Gastroesophageal sphincter (tissue), 4 donors: Measurements from ENCODE around the gene CTTN. TPM values are rescaled to one million over a fixed set of nuclear protein-coding genes. Genes with fewer than 3 reads are reported as not detected.
A peak's percentile ranks its signal among the peaks of the same experiment; 100 is the strongest.

Experiments used
- ATAC-seq: fragments of 150-250 bp; one replicate; pipeline ENCODE4 v1.9.1; 2016; ENCODE audit warnings: mild to moderate bottlenecking, moderate library complexity
- H3K27ac ChIP-seq, 4 donors: fragments of 200-600 bp; sonication (generic) in 3 of 4; 1 replicate in 3 of 4; 2 replicates in 1 of 4; pipeline ENCODE4 v1.5.1; 2016 to 2019
- H3K27me3 ChIP-seq: fragments of 200-600 bp; sonication (generic); one replicate; pipeline ENCODE4 v1.5.1; 2019
- H3K36me3 ChIP-seq, 2 donors: fragments of 200-600 bp; sonication (generic); one replicate each; pipeline ENCODE4 v1.5.1; 2019; ENCODE audit warnings: control low read depth in 1 of 2
- H3K4me1 ChIP-seq, 3 donors: fragments of 200-600 bp; sonication (generic); 1 replicate in 2 of 3; 2 replicates in 1 of 3; pipeline ENCODE4 v1.5.1; 2016 to 2019; ENCODE audit warnings: control low read depth in 2 of 3
- H3K4me3 ChIP-seq, 2 donors: fragments of 200-600 bp; sonication (generic); one replicate each; pipeline ENCODE4 v1.5.1; 2019; ENCODE audit warnings: mild to moderate bottlenecking in 1 of 2, moderate library complexity in 1 of 2
- H3K9me3 ChIP-seq, 3 donors: fragments of 200-600 bp; sonication (generic); one replicate each; pipeline ENCODE4 v1.5.1; 2017 to 2019; ENCODE audit warnings: control low read depth in 2 of 3
- CTCF ChIP-seq, 4 experiments: fragments of 200-600 bp in 2 of 4; fragments of 450-650 bp in 2 of 4; sonication (generic) in 1 of 4; IDR thresholded peaks; one replicate each; pipeline ENCODE4 v1.5.1; 2017 to 2019; ENCODE audit warnings: antibody characterized with exemption in 4 of 4, mild to moderate bottlenecking in 2 of 4, moderate library complexity in 2 of 4
- EP300 ChIP-seq: sonication (generic); formaldehyde crosslinking; IDR thresholded peaks from one replicate; pipeline ENCODE4 v1.6.1; 2017; ENCODE audit warnings: antibody characterized with exemption, mild to moderate bottlenecking
- POLR2A ChIP-seq, 2 donors: fragments of 450-650 bp; IDR thresholded peaks; one replicate each; pipeline ENCODE4 v1.6.1; 2017; ENCODE audit warnings: antibody characterized with exemption in 2 of 2, mild to moderate bottlenecking in 2 of 2, moderate library complexity in 1 of 2
- POLR2AphosphoS5 ChIP-seq: sonication (generic); formaldehyde crosslinking; IDR thresholded peaks from one replicate; pipeline ENCODE4 v1.6.1; 2017; ENCODE audit warnings: antibody characterized with exemption
- WGBS, 2 donors: methylation state at CpG; one replicate each; pipeline ENCODE4 v1.1.5; 2018; ENCODE audit warnings: low coverage in 1 of 2; 5-methylcytosine and 5-hydroxymethylcytosine counted together
- total RNA-seq, 4 donors: library from RNA; depleted of rRNA; stranded (reverse); fragments of >200 nt; gene quantifications; one replicate each; pipeline ENCODE4 v1.1.0, GENCODE V29; 2016

Gene CTTN
- total RNA-seq, 4 donors from 2014 or later, result 164 to 316 (median 179) TPM

GRCh38 chr11:70466154-70466553 lies 67.8 kb downstream of the CTTN start:
- Histone ChIP-seq H3K27ac (no peak overlapping the region), H3K9me3 (no peaks in the 10 kb centered on the region), H3K4me1 (peaks cover 0 to 11% (median 0%) of the 10 kb centered on the region in 3 donors), H3K36me3 (no peaks in the 10 kb centered on the region), H3K27me3 (peaks cover 27% of the 10 kb centered on the region), H3K4me3 (no peak overlapping the region)
- no peak for TF ChIP-seq POLR2A (IDR thresholded peaks at IDR 0.05)
- TF ChIP-seq POLR2AphosphoS5, result no peak
- TF ChIP-seq EP300, result no peak
- no peak for TF ChIP-seq CTCF (IDR thresholded peaks at IDR 0.05)
- 38 to 84% methylated on average over 4 of the region's 10 CpGs for WGBS, 2 donors
- no peak for ATAC-seq

DNA sequence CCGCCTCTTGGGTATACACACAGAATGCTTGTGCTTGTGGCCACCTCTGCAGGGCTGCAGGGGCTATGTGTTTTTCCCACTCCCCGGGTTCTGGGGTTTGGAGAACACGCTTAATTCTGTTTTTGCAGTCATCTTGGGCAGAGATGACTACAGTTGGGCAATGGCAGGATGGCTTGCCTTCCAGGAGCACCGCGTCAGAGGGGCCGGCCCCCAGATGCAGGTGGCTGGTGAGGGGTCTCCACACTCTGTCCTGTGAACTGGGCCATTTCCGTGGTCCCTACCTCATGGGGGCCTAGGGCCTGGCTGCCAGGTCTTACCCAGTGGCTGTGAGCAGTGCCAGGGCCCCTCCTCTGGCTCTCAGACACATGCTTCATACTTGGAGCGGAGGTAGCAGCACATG lies 68.3 kb downstream of the CTTN start:
- 100% methylated on average over 1 of the region's 8 CpGs; no CpG with 5 or more reads in 1 of the 2 donors for WGBS, 2 donors
- TF ChIP-seq POLR2AphosphoS5 (no peak), CTCF (IDR thresholded peaks at IDR 0.05) (no peak), POLR2A (IDR thresholded peaks at IDR 0.05) (no peak), EP300 (no peak)
- Histone ChIP-seq H3K9me3 (no peaks in the 10 kb centered on the region), H3K27ac (no peak overlapping the region), H3K4me3 (no peak overlapping the region), H3K36me3 (no peaks in the 10 kb centered on the region), H3K27me3 (peaks cover 26% of the 10 kb centered on the region), H3K4me1 (peaks cover 0 to 11% (median 0%) of the 10 kb centered on the region in 3 donors)
- ATAC-seq, result no peak

DNA sequence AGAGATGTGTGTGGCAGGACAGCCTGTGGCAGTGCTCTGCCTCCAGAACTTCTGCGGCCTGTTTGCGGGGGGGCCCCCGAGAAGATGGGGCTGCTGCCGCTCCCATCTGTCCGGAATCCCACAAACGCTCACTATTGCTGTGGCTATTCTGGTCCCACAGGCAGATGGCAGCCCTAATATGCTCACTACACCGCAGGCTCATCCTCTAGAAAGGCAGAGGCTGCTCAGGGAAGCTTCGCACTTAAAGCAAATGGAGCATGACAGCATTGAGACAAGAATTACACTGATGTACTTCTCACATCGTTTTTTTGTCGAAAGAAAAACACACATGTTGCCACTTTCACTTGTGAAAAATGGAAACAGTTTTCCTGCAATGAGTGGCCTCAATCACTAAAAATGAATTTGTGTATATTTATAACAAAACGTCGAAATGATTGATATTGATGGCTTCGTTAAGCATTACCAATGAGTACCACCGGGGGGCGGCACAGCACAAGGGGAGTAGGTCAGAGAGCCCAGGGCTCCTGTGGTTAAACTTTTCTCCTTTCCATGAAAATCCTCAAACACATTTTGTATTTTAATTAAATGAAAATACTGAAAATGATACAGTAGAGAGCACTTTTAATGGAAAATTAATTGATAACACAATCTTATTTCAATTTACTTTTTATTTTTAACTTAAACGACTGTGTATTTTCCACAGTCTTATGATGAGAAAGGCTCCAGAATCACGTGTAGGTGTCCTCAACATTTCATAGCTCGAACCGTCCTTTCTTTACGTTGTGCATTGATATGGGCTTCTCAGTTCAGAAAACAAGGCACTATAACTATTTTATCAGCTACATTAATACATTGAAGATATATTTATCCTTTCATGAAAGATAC lies 69.1 kb downstream of the CTTN start:
- no peak for TF ChIP-seq EP300
- no peak for TF ChIP-seq POLR2A (IDR thresholded peaks at IDR 0.05)
- no peak for TF ChIP-seq POLR2AphosphoS5
- TF ChIP-seq CTCF (IDR thresholded peaks at IDR 0.05), result peak; percentile 68 to 84 (median 81)
- WGBS, 2 donors, result 21 to 23% methylated on average over 12 to 14 of the region's 20 CpGs
- Histone ChIP-seq H3K4me1 (peaks cover 0 to 11% (median 0%) of the 10 kb centered on the region in 3 donors), H3K4me3 (no peak overlapping the region), H3K27me3 (peaks cover 17% of the 10 kb centered on the region), H3K36me3 (no peaks in the 10 kb centered on the region), H3K9me3 (no peaks in the 10 kb centered on the region), H3K27ac (no peak overlapping the region)
- peak; percentile 44 for ATAC-seq

- peaks cover 7% of the 10 kb centered on the region for H3K27me3 ChIP-seq
- no peaks in the 10 kb centered on the region for H3K9me3 ChIP-seq
- no peak overlapping the region for H3K27ac ChIP-seq
- H3K4me3 ChIP-seq, result no peak overlapping the region
- H3K4me1 ChIP-seq, result peaks cover 0 to 11% (median 0%) of the 10 kb centered on the region in 3 donors
- no peak for ATAC-seq
- 64% methylated on average over 8 to 13 of the region's 19 CpGs for WGBS, 2 donors
- TF ChIP-seq CTCF (IDR thresholded peaks at IDR 0.05) (no peak), EP300 (no peak), POLR2AphosphoS5 (no peak), POLR2A (IDR thresholded peaks at IDR 0.05) (no peak)
- no peaks in the 10 kb centered on the region for H3K36me3 ChIP-seq
Observed at GRCh38 chr11:70468256-70469195, 70.2 kb downstream of the CTTN start.
